Measurements from ENCODE around the gene KCTD7. TPM values are rescaled to one million over a fixed set of nuclear protein-coding genes. Genes with fewer than 3 reads are reported as not detected.
"Not testable (repeated sequence)": the region's sequence is repeated elsewhere in the genome, so short reads cannot be mapped to it uniquely, and the experiment has no call there.

KCTD7 gene
- total RNA-seq, 1 experiment from 2014 or later = 3.9 TPM

DNA sequence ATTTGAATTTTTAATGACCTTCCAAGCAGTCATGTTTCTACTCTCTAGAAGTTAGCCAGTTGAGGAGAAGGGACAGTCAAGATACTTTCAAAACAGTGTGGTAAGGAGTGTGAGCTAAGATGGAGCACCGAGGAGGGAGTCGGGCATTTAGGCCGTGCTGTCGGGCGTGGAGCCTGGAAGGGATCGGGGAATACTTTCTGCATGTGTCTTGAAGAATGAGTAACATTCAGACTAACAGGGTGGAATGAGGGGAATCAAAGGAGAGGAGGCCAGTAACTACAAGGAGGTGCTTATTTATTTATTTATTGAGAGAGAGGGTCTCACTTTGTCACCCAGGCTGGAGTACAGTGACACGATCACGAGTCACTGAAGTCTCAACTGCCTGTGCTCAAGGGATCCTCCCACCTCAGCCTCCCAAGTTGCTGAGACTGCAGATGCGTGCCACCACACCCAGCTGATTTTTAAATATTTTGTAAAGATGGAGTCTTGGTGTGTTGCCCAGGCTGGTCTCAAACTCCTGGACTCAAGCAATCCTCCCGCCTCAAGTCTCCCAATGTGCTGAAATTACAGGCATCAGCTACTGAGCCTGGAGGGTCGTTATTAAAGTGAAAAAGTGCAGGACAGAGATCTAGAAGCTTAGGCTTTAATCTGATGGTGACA is 27.3 kb downstream of the KCTD7 start:
- H3K27ac ChIP-seq (ENCODE audit: low read depth, low read length); DNase-seq (ENCODE audit: low read depth, low spot score); ATAC-seq; CTCF ChIA-PET; H4K20me1 ChIP-seq (ENCODE audit: insufficient read depth); H3K9me3 ChIP-seq (ENCODE audit: control insufficient read depth in 1 of 2, insufficient read depth in 1 of 2, low read depth in 1 of 2, low read length in 2 of 2); H3K9me2 ChIP-seq (ENCODE audit: insufficient read depth); BruUV-seq (replicated peaks); H3K36me3 ChIP-seq (ENCODE audit: control insufficient read depth in 1 of 2, insufficient read depth in 2 of 2, low read length in 2 of 2); H2AFZ ChIP-seq (ENCODE audit: low read depth, low read length, poor library complexity, severe bottlenecking); H3K27me3 ChIP-seq (ENCODE audit: insufficient read depth, low read length): not testable (repeated sequence)
- RAD21 ChIA-PET (ENCODE audit: low non-redundant PET in 1 of 2, low total read pairs in 2 of 2, uncharacterized antibody in 2 of 2, unreplicated experiment in 2 of 2) = interaction anchor here in 1 of 2 experiments (0.6 kb wide), 1 partner anchor 49 kb away, joined by 3 read pairs; no protein-coding TSS in a partner anchor
- peaks cover 52% of the 10 kb centered on the region for H3K79me2 ChIP-seq (ENCODE audit: insufficient read depth, low read length)
- H3K9ac ChIP-seq (ENCODE audit: low read length) = peak overlapping the region; percentile 93; the same call in 1 of the 2 replicates
- H3K4me2 ChIP-seq (ENCODE audit: low read length) = peak overlapping the region; percentile 96
- POLR2A ChIA-PET = interaction anchor here (1.5 kb wide), 1 partner anchor 27 kb away, joined by 6 read pairs; the partner anchor contains the start of gene KCTD7
- peaks cover 8 to 20% of the 10 kb centered on the region in 2 experiments for H3K4me1 ChIP-seq (ENCODE audit: control insufficient read depth in 1 of 2, insufficient read depth in 2 of 2, low read length in 2 of 2)
- peak overlapping the region; percentile 68 to 90; a peak in 3 of 4 replicates for H3K4me3 ChIP-seq (replicated peaks in 1 of 2; ENCODE audit: low read depth in 1 of 2, low read length in 2 of 2)
- intact Hi-C loops (cut with micrococcal nuclease) = loop anchor here (10.0 kb wide), 2 partner anchors 101 to 189 kb away; no protein-coding TSS in a partner anchor

DNA sequence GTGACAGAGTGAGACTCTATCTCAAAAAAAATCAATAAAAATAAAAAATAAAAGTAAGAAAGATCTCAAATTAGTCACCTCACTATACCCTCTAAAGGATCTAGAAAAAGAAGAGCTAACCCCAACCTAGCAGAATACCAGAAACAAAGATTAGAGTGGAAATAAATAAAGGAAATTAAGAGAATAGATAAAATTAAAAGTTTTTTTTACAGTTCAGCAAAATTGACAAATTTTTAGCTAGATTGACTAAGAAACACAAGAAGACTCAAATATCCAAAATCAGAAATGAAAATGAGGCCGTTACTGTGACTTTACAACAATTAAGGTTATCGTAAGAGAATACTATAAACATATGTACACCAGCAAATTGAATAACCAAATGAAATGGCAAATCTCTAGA is 29.1 kb downstream of the KCTD7 start:
- Histone ChIP-seq H3K9ac (ENCODE audit: low read length) (no peak overlapping the region), H3K4me1 (ENCODE audit: control insufficient read depth in 1 of 2, insufficient read depth in 2 of 2, low read length in 2 of 2) (peaks cover 8 to 20% of the 10 kb centered on the region in 2 experiments), H3K27ac (ENCODE audit: low read depth, low read length) (no peak overlapping the region), H3K9me2 (ENCODE audit: insufficient read depth) (no peaks in the 10 kb centered on the region), H3K79me2 (ENCODE audit: insufficient read depth, low read length) (peaks cover 52% of the 10 kb centered on the region), H3K27me3 (ENCODE audit: insufficient read depth, low read length) (no peaks in the 10 kb centered on the region), H2AFZ (ENCODE audit: low read depth, low read length, poor library complexity, severe bottlenecking) (no peak overlapping the region), H3K9me3 (ENCODE audit: control insufficient read depth in 1 of 2, insufficient read depth in 1 of 2, low read depth in 1 of 2, low read length in 2 of 2) (no peaks in the 10 kb centered on the region), H3K36me3 (ENCODE audit: control insufficient read depth in 1 of 2, insufficient read depth in 2 of 2, low read length in 2 of 2) (no peaks in the 10 kb centered on the region), H4K20me1 (ENCODE audit: insufficient read depth) (no peaks in the 10 kb centered on the region), H3K4me2 (ENCODE audit: low read length) (no peak overlapping the region), H3K4me3 (replicated peaks in 1 of 2; ENCODE audit: low read depth in 1 of 2, low read length in 2 of 2) (no peak overlapping the region)
- intact Hi-C loops (cut with micrococcal nuclease) = loop anchor here (10.0 kb wide), 2 partner anchors 103 to 187 kb away; no protein-coding TSS in a partner anchor
- BruUV-seq (replicated peaks) = no TSS peak
- RAD21 ChIA-PET (ENCODE audit: low non-redundant PET in 1 of 2, low total read pairs in 2 of 2, uncharacterized antibody in 2 of 2, unreplicated experiment in 2 of 2) = no interaction called here
- POLR2A ChIA-PET = no interaction called here
- no peak for DNase-seq (ENCODE audit: low read depth, low spot score)
- no peak for TF ChIP-seq TCF7L2 (IDR thresholded peaks at IDR 0.05; ENCODE audit: borderline replicate concordance, extremely low read depth, insufficient read depth, insufficient read length)
- TF ChIP-seq, protein P1, sequence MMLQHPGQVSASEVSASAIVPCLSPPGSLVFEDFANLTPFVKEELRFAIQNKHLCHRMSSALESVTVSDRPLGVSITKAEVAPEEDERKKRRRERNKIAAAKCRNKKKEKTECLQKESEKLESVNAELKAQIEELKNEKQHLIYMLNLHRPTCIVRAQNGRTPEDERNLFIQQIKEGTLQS (IDR thresholded peaks at IDR 0.05) = no peak
- CTCF ChIA-PET = no interaction called here
- no peak for ATAC-seq
